H1 (cell line): Measurements from ENCODE around the gene PPP2R2C. TPM values are rescaled to one million over a fixed set of nuclear protein-coding genes. Genes with fewer than 3 reads are reported as not detected.

ENCODE experiments used
- CTCF ChIA-PET: fragments of 300-600 bp; sonication (Branson Sonifier 250); formaldehyde crosslinking; loops from one replicate; lab custom pipeline; 2021; ENCODE audit not compliant: partially characterized antibody; lab: Charles Lee
- POLR2A ChIA-PET: fragments of 300-600 bp; sonication (Branson Sonifier 250); formaldehyde crosslinking; loops from one replicate; lab custom pipeline; 2021; ENCODE audit warnings: inconsistent platforms; ENCODE audit not compliant: partially characterized antibody; lab: Charles Lee
- DNase-seq, 2 experiments: peaks; one replicate each; pipeline versions ENCODE4 v3.0.0 to v3.0.0-alpha.2; 2010 to 2022; ENCODE audit warnings: low spot score in 2 of 2, low read depth in 1 of 2, mixed read lengths in 1 of 2
- FAIRE-seq: peaks from 2 replicates; lab custom pipeline; 2011; peaks lifted over from hg19 to GRCh38; lab: Jason Lieb, UNC
- H2AFZ ChIP-seq: 2 replicates; pipeline ENCODE4 v1.8.1; 2012; ENCODE audit warnings: low read length, inconsistent platforms
- H2AK5ac ChIP-seq: 2 replicates; pipeline ENCODE4 v1.6.1; 2013; ENCODE audit warnings: low read depth, low read length
- H2BK120ac ChIP-seq: replicated peaks from 2 replicates; pipeline ENCODE3; 2013; ENCODE audit warnings: low read depth, low read length, inconsistent platforms
- H2BK12ac ChIP-seq: 2 replicates; pipeline ENCODE4 v1.6.1; 2013; ENCODE audit warnings: low read depth, low read length
- H2BK15ac ChIP-seq: 2 replicates; pipeline ENCODE4 v1.6.1; 2013; ENCODE audit warnings: low read length
- H2BK20ac ChIP-seq: 2 replicates; pipeline ENCODE4 v1.6.1; 2013; ENCODE audit warnings: low read length
- H2BK5ac ChIP-seq: 2 replicates; pipeline ENCODE4 v1.6.1; 2013; ENCODE audit warnings: low read depth, low read length
- H3K14ac ChIP-seq: 2 replicates; pipeline ENCODE4 v1.6.1; 2013; ENCODE audit warnings: inconsistent platforms; ENCODE audit not compliant: insufficient read length
- H3K18ac ChIP-seq: 2 replicates; pipeline ENCODE4 v1.6.1; 2013; ENCODE audit warnings: low read length; ENCODE audit errors: extremely low read depth
- H3K23ac ChIP-seq: 2 replicates; pipeline ENCODE4 v1.6.1; 2013; ENCODE audit warnings: inconsistent platforms; ENCODE audit not compliant: insufficient read length
- H3K23me2 ChIP-seq: 2 replicates; pipeline ENCODE4 v1.6.1; 2013; ENCODE audit warnings: low read depth, low read length
- H3K27ac ChIP-seq: 2 replicates; pipeline ENCODE4 v1.6.1; 2011; ENCODE audit warnings: low read depth, low read length, inconsistent platforms
- H3K27me3 ChIP-seq, 4 experiments: replicated peaks in 1 of 4; 1 replicate in 1 of 4; 2 replicates in 3 of 4; pipeline versions ENCODE4 v1.6.1 to v1.8.1; 2011 to 2013; ENCODE audit warnings: low read length in 3 of 4, mild to moderate bottlenecking in 3 of 4, inconsistent platforms in 2 of 4, mixed read lengths in 2 of 4, moderate library complexity in 1 of 4; ENCODE audit not compliant: control insufficient read depth in 3 of 4, insufficient read depth in 3 of 4; ENCODE audit errors: extremely low read depth in 1 of 4
- H3K36me3 ChIP-seq, 4 experiments: 2 replicates each; pipeline versions ENCODE4 v1.6.1 to v1.8.1; 2011 to 2013; ENCODE audit warnings: mild to moderate bottlenecking in 4 of 4, low read length in 3 of 4, moderate library complexity in 2 of 4, control low read depth in 1 of 4, inconsistent platforms in 1 of 4; ENCODE audit not compliant: insufficient read depth in 4 of 4, control insufficient read depth in 2 of 4
- H3K4ac ChIP-seq: replicated peaks from 2 replicates; pipeline ENCODE3; 2013; ENCODE audit warnings: low read length, low read depth, mixed read lengths, inconsistent platforms; ENCODE audit not compliant: insufficient read length
- H3K4me1 ChIP-seq, 4 experiments: replicated peaks in 1 of 4; 1 replicate in 1 of 4; 2 replicates in 3 of 4; pipeline versions ENCODE4 v1.6.1 to v1.8.1; 2011 to 2013; ENCODE audit warnings: low read length in 3 of 4, inconsistent platforms in 2 of 4, mixed read lengths in 1 of 4; ENCODE audit not compliant: insufficient read depth in 4 of 4, control insufficient read depth in 3 of 4
- H3K4me2 ChIP-seq, 2 experiments: 2 replicates each; pipeline versions ENCODE4 v1.6.1 to v1.8.1; 2011 to 2013; ENCODE audit warnings: low read depth in 2 of 2, low read length in 2 of 2, control low read depth in 1 of 2, inconsistent platforms in 1 of 2, mild to moderate bottlenecking in 1 of 2; ENCODE audit not compliant: insufficient read depth in 1 of 2
- H3K4me3 ChIP-seq, 4 experiments: fragments of 200-600, 300-600 bp in 1 of 4; sonication (generic), shearing (Covaris generic), sonication (Bioruptor Twin) in 1 of 4; 2 replicates each; pipeline versions ENCODE4 v1.5.1 to v1.8.1; 2011 to 2016; ENCODE audit warnings: low read length in 4 of 4, low read depth in 3 of 4, control low read depth in 2 of 4, inconsistent platforms in 2 of 4, mild to moderate bottlenecking in 2 of 4, mixed read lengths in 1 of 4, moderate library complexity in 1 of 4; ENCODE audit not compliant: insufficient read depth in 2 of 4; ENCODE audit errors: extremely low read depth in 1 of 4
- H3K56ac ChIP-seq: replicated peaks from 2 replicates; pipeline ENCODE3; 2013; ENCODE audit warnings: low read depth, mild to moderate bottlenecking, mixed read lengths, low read length, inconsistent platforms; ENCODE audit not compliant: insufficient read length
- H3K79me1 ChIP-seq: 2 replicates; pipeline ENCODE4 v1.6.1; 2013; ENCODE audit warnings: low read depth, low read length, control low read depth
- H3K79me2 ChIP-seq, 2 experiments: 2 replicates each; pipeline versions ENCODE4 v1.6.1 to v1.8.1; 2012 to 2013; ENCODE audit warnings: low read length in 2 of 2, mild to moderate bottlenecking in 2 of 2, inconsistent platforms in 1 of 2; ENCODE audit not compliant: insufficient read depth in 2 of 2, control insufficient read depth in 1 of 2
- H3K9ac ChIP-seq, 4 experiments: replicated peaks in 1 of 4; 1 replicate in 1 of 4; 2 replicates in 3 of 4; pipeline versions ENCODE4 v1.6.1 to v1.8.1; 2011 to 2013; ENCODE audit warnings: low read depth in 3 of 4, low read length in 3 of 4, control low read depth in 2 of 4, mild to moderate bottlenecking in 2 of 4, moderate library complexity in 2 of 4, inconsistent platforms in 1 of 4; ENCODE audit errors: extremely low read depth in 1 of 4
- H3K9me3 ChIP-seq, 2 experiments: 2 replicates each; pipeline versions ENCODE4 v1.6.1 to v1.8.1; 2012 to 2013; ENCODE audit warnings: mild to moderate bottlenecking in 2 of 2, moderate library complexity in 2 of 2, control low read depth in 1 of 2, inconsistent platforms in 1 of 2, low read depth in 1 of 2, low read length in 1 of 2, mixed read lengths in 1 of 2; ENCODE audit not compliant: insufficient read depth in 2 of 2
- H4K20me1 ChIP-seq, 2 experiments: replicated peaks in 1 of 2; 2 replicates each; pipeline versions ENCODE3 to v1.8.1; 2011 to 2013; ENCODE audit warnings: inconsistent platforms in 2 of 2, low read length in 2 of 2, mild to moderate bottlenecking in 1 of 2; ENCODE audit not compliant: insufficient read depth in 2 of 2, control insufficient read depth in 1 of 2
- H4K5ac ChIP-seq: 2 replicates; pipeline ENCODE4 v1.6.1; 2013; ENCODE audit warnings: low read length, low read depth, mixed read lengths, inconsistent platforms; ENCODE audit not compliant: insufficient read length
- H4K8ac ChIP-seq: 2 replicates; pipeline ENCODE4 v1.8.0; 2013; ENCODE audit warnings: mild to moderate bottlenecking, moderate library complexity, low read length, inconsistent platforms; ENCODE audit not compliant: insufficient read depth; ENCODE audit errors: extremely low read depth
- H4K91ac ChIP-seq: replicated peaks from 2 replicates; pipeline ENCODE3; 2013; ENCODE audit warnings: low read length, mixed read lengths, inconsistent platforms; ENCODE audit not compliant: insufficient read length
- BACH1 ChIP-seq: IDR thresholded peaks from 2 replicates; pipeline ENCODE4 v1.6.1; 2012; ENCODE audit warnings: low read length, improper control_type of control experiment
- CBX5 ChIP-seq: fragments of 300-800, 300-1000 bp; sonication (generic); IDR thresholded peaks from 2 replicates; pipeline ENCODE4 v1.7.1; 2016; ENCODE audit warnings: antibody characterized with exemption, low read length, low read depth
- EGR1 ChIP-seq: IDR thresholded peaks from 2 replicates; pipeline ENCODE4 v1.6.1; 2011; ENCODE audit warnings: low read depth, low read length, borderline replicate concordance
- GABPA ChIP-seq: IDR thresholded peaks from 2 replicates; pipeline ENCODE4 v1.6.1; 2011; ENCODE audit warnings: mild to moderate bottlenecking, low read length, moderate library complexity, borderline replicate concordance; ENCODE audit not compliant: insufficient read depth
- GTF2F1 ChIP-seq: IDR thresholded peaks from 2 replicates; pipeline ENCODE4 v1.6.1; 2012; ENCODE audit warnings: low read depth, low read length, improper control_type of control experiment, borderline replicate concordance
- RBBP5 ChIP-seq: IDR thresholded peaks from 2 replicates; pipeline ENCODE4 v1.7.1; 2012; ENCODE audit warnings: low read depth, mild to moderate bottlenecking, inconsistent platforms, low read length, moderate library complexity, borderline replicate concordance
- SIX5 ChIP-seq: IDR thresholded peaks from 2 replicates; pipeline ENCODE4 v1.6.1; 2011; ENCODE audit warnings: mild to moderate bottlenecking, low read depth, low read length
- SP2 ChIP-seq: IDR thresholded peaks from 2 replicates; pipeline ENCODE4 v1.6.1; 2012; ENCODE audit warnings: mild to moderate bottlenecking, low read length, inconsistent platforms
- WGBS, 2 experiments: shearing (Covaris generic) in 1 of 2; methylation state at CpG; one replicate each; pipeline versions ENCODE4 v1.1.6 to v1.1.7; 2013 to 2015; ENCODE audit warnings: low lambda C conversion rate in 2 of 2, mixed read lengths in 2 of 2, inconsistent platforms in 1 of 2, low coverage in 1 of 2, missing lambda C conversion rate in 1 of 2; ENCODE audit not compliant: insufficient replicate concordance in 2 of 2, insufficient coverage in 1 of 2, insufficient read length in 1 of 2; ENCODE audit errors: extremely low coverage in 1 of 2, missing lambda C conversion rate in 1 of 2; 5-methylcytosine and 5-hydroxymethylcytosine counted together
- polyA plus RNA-seq, 7 experiments: library from polyadenylated mRNA; depleted of rRNA in 3 of 7; stranded (reverse) in 5 of 7; unstranded in 2 of 7; fragments of >200 nt in 5 of 7; fragments of 200-250 nt in 2 of 7; gene quantifications; 1 replicate in 5 of 7; 2 replicates in 1 of 7; 4 replicates in 1 of 7; pipeline versions ENCODE4 v1.2.1 to v1.2.3, GENCODE V29; 2011 to 2013; ENCODE audit warnings: missing spikeins in 2 of 7, mixed read lengths in 2 of 7
- total RNA-seq: library from RNA; stranded (reverse); fragmentation: NEBNext Ultra II Directional; extraction: Animal tissue kit (Norgen Biotek cat#: 25700); gene quantifications from 2 replicates; pipeline ENCODE4 v1.2.1, GENCODE V29; 2021

PPP2R2C gene
- total and polyA plus RNA-seq, 2 of the 8 experiments (the other 6 are each of a cell fraction or from before 2014, with no cell fraction given) = 6.4 TPM

GRCh38 chr4:6273661-6273990 is 198.8 kb downstream of the PPP2R2C start:
- no peak overlapping the region for H2AFZ ChIP-seq
- no peak overlapping the region for H2BK15ac ChIP-seq
- no peak overlapping the region for H2BK12ac ChIP-seq
- no peak overlapping the region for H3K27ac ChIP-seq
- peaks cover 4 to 20% of the 10 kb centered on the region in 2 experiments for H4K20me1 ChIP-seq
- peak overlapping the region; percentile 32 for H3K18ac ChIP-seq
- no peak overlapping the region for H2BK5ac ChIP-seq
- no peak overlapping the region for H3K23ac ChIP-seq
- peaks cover 6% of the 10 kb centered on the region; the same call in 1 of the 2 replicates for H3K23me2 ChIP-seq
- no peak overlapping the region for H3K4me3 ChIP-seq
- no peaks in the 10 kb centered on the region for H3K9me3 ChIP-seq
- DNase-seq = no peak
- no peak overlapping the region for H3K14ac ChIP-seq
- H3K79me2 ChIP-seq = peaks cover 0 to 6% of the 10 kb centered on the region in 2 experiments; a peak in 1 of 4 replicates
- ChIA-PET POLR2A (interaction anchor here (0.7 to 1.2 kb wide), 3 partner anchors 25 to 35 kb away, joined by 3 to 4 read pairs (median 4); no protein-coding TSS in a partner anchor), CTCF (interaction anchor here (0.7 to 37.7 kb wide), 3 partner anchors 18 to 275 kb away, joined by 3 to 908 read pairs (median 263); no protein-coding TSS in a partner anchor)
- peak overlapping the region; percentile 53; the same call in 1 of the 2 replicates for H2AK5ac ChIP-seq
- H3K4ac ChIP-seq = peak overlapping the region; percentile 67
- peaks cover 4 to 22% (median 11%) of the 10 kb centered on the region in 4 experiments for H3K4me1 ChIP-seq
- 94% methylated on average over 1 of the region's 1 CpG; no CpG with 5 or more reads in 1 of the 2 experiments for WGBS, 2 experiments
- H3K56ac ChIP-seq = no peak overlapping the region
- no peak for FAIRE-seq
- H4K8ac ChIP-seq = peak overlapping the region; percentile 75; the same call in 1 of the 2 replicates
- H4K91ac ChIP-seq = no peak overlapping the region
- no peak overlapping the region for H2BK20ac ChIP-seq
- peaks cover 2 to 5% (median 3%) of the 10 kb centered on the region in 4 experiments; a peak in 2 of 8 replicates for H3K36me3 ChIP-seq
- no peak overlapping the region for H3K4me2 ChIP-seq
- no peak overlapping the region for H2BK120ac ChIP-seq
- TF ChIP-seq SP2 (no peak), GABPA (no peak), GTF2F1 (no peak), SIX5 (no peak), EGR1 (no peak), BACH1 (no peak), CBX5 (no peak), RBBP5 (no peak)
- H3K9ac ChIP-seq = no peak overlapping the region
- no peak overlapping the region for H4K5ac ChIP-seq
- peaks cover 2% of the 10 kb centered on the region; the same call in 1 of the 2 replicates for H3K79me1 ChIP-seq
- H3K27me3 ChIP-seq = no peaks in the 10 kb centered on the region
